ENCODE measurements around the gene FARS2. TPM values are rescaled to one million over a fixed set of nuclear protein-coding genes. Genes with fewer than 3 reads are reported as not detected.

Gene FARS2
- polyA plus RNA-seq, 1 donor (not counting 4 experiments of a cell fraction or from before 2014, with no cell fraction given): 21.3 TPM

DNA sequence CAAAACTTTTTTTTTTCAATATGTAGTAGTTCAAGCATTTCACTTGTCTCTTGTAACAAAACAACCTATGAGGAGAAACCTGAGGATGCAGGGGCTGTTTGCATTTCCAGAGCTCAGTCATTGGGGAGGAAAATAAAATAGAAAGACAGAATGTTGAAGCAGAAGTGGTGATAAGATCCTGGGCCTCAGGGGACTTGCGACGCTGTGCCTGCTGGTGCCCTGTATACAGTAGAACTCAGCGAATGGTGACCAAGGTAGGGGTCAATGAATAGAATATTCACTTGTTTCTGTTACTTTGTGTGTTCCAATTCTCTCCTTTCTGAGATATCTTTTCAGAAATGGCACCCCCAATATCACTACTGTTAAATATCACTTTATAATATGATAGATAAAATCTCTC, 271.6 kb downstream of the FARS2 start:
- DNase-seq (ENCODE audit: low read depth, low spot score) (no peak), FAIRE-seq (no peak)
- dilution Hi-C loops (cut with MboI; ENCODE audit: extremely low pct_ligation_motif_present, low sequenced_read_pairs): no loop called here
- Histone ChIP-seq H3K9me1 (ENCODE audit: control insufficient read depth, extremely low read depth, insufficient read depth, low read length) (no peaks in the 10 kb centered on the region), H4K20me1 (ENCODE audit: control insufficient read depth, extremely low read depth, insufficient read depth, low read length) (no peaks in the 10 kb centered on the region), H3K4me1 (ENCODE audit: control insufficient read depth, extremely low read depth, insufficient read depth, low read length) (no peaks in the 10 kb centered on the region), H3K27ac (ENCODE audit: control insufficient read depth, insufficient read depth, low read length) (no peak overlapping the region), H3K4me3 (ENCODE audit: control insufficient read depth in 2 of 3, extremely low read depth in 1 of 3, insufficient read depth in 2 of 3, low read depth in 1 of 3, low read length in 3 of 3) (no peak overlapping the region), H3K9me3 (ENCODE audit: control insufficient read depth, low read depth, low read length) (no peaks in the 10 kb centered on the region), H3K27me3 (ENCODE audit: control insufficient read depth, extremely low read depth, insufficient read depth, low read length) (no peaks in the 10 kb centered on the region), H3K79me2 (ENCODE audit: control insufficient read depth, insufficient read depth, low read length) (no peaks in the 10 kb centered on the region), H3K4me2 (ENCODE audit: control insufficient read depth, extremely low read depth, insufficient read depth, low read depth, low read length) (no peak overlapping the region), H2AFZ (ENCODE audit: control insufficient read depth, low read length) (no peak overlapping the region), H3K36me3 (ENCODE audit: control insufficient read depth in 2 of 2, extremely low read depth in 1 of 2, insufficient read depth in 2 of 2, low read length in 2 of 2) (no peaks in the 10 kb centered on the region), H3K9ac (ENCODE audit: control insufficient read depth, extremely low read depth, insufficient read depth, low read length) (no peak overlapping the region)
- TF ChIP-seq CTCF (optimal IDR thresholded peaks at IDR 0.05 in 1 of 3, IDR thresholded peaks at IDR 0.05 in 1 of 3, conservative IDR thresholded peaks at IDR 0.05 in 1 of 3; ENCODE audit: extremely low read depth in 1 of 3, insufficient read depth in 2 of 3, low read length in 3 of 3): no peak
- no peak for TF ChIP-seq EZH2 (IDR thresholded peaks at IDR 0.05; ENCODE audit: low read length)

- Histone ChIP-seq H3K27me3 (ENCODE audit: control insufficient read depth, extremely low read depth, insufficient read depth, low read length) (no peaks in the 10 kb centered on the region), H3K27ac (ENCODE audit: control insufficient read depth, insufficient read depth, low read length) (no peak overlapping the region), H3K4me1 (ENCODE audit: control insufficient read depth, extremely low read depth, insufficient read depth, low read length) (no peaks in the 10 kb centered on the region), H3K36me3 (ENCODE audit: control insufficient read depth in 2 of 2, extremely low read depth in 1 of 2, insufficient read depth in 2 of 2, low read length in 2 of 2) (no peaks in the 10 kb centered on the region), H3K79me2 (ENCODE audit: control insufficient read depth, insufficient read depth, low read length) (no peaks in the 10 kb centered on the region), H3K4me3 (ENCODE audit: control insufficient read depth in 2 of 3, extremely low read depth in 1 of 3, insufficient read depth in 2 of 3, low read depth in 1 of 3, low read length in 3 of 3) (no peak overlapping the region), H4K20me1 (ENCODE audit: control insufficient read depth, extremely low read depth, insufficient read depth, low read length) (no peaks in the 10 kb centered on the region), H3K9me3 (ENCODE audit: control insufficient read depth, low read depth, low read length) (no peaks in the 10 kb centered on the region), H3K9me1 (ENCODE audit: control insufficient read depth, extremely low read depth, insufficient read depth, low read length) (no peaks in the 10 kb centered on the region), H2AFZ (ENCODE audit: control insufficient read depth, low read length) (no peak overlapping the region), H3K9ac (ENCODE audit: control insufficient read depth, extremely low read depth, insufficient read depth, low read length) (no peak overlapping the region), H3K4me2 (ENCODE audit: control insufficient read depth, extremely low read depth, insufficient read depth, low read depth, low read length) (no peak overlapping the region)
- FAIRE-seq: no peak
- TF ChIP-seq CTCF (optimal IDR thresholded peaks at IDR 0.05 in 1 of 3, IDR thresholded peaks at IDR 0.05 in 1 of 3, conservative IDR thresholded peaks at IDR 0.05 in 1 of 3; ENCODE audit: extremely low read depth in 1 of 3, insufficient read depth in 2 of 3, low read length in 3 of 3): no peak
- TF ChIP-seq EZH2 (IDR thresholded peaks at IDR 0.05; ENCODE audit: low read length): no peak
- dilution Hi-C loops (cut with MboI; ENCODE audit: extremely low pct_ligation_motif_present, low sequenced_read_pairs): no loop called here
- DNase-seq (ENCODE audit: low read depth, low spot score): no peak
Measured at GRCh38 chr6:5534643-5535042, 273.3 kb downstream of the FARS2 start.
